Kidney (tissue), 14 donors: ENCODE measurements around the gene CASQ2. TPM values are rescaled to one million over a fixed set of nuclear protein-coding genes. Genes with fewer than 3 reads are reported as not detected.

Experiments
- DNase-seq, 5 donors: peaks; one replicate each; pipeline ENCODE4 v3.0.0-alpha.2; 2013 to 2020
- FAIRE-seq: peaks from 2 replicates; lab custom pipeline; 2012; peaks lifted over from hg19 to GRCh38; lab: Jason Lieb, UNC
- H3K27ac ChIP-seq, 2 donors: one replicate each; pipeline ENCODE4 v1.7.0; 2013; ENCODE audit warnings: low read depth in 2 of 2, low read length in 2 of 2, inconsistent platforms in 1 of 2
- H3K27me3 ChIP-seq: one replicate; pipeline ENCODE4 v1.7.1; 2013; ENCODE audit warnings: low read length, inconsistent platforms; ENCODE audit not compliant: control insufficient read depth, insufficient read depth
- H3K36me3 ChIP-seq, 3 donors: one replicate each; pipeline versions ENCODE4 v1.7.0 to v1.7.1; 2013; ENCODE audit warnings: low read length in 3 of 3, control low read depth in 1 of 3, inconsistent platforms in 1 of 3; ENCODE audit not compliant: insufficient read depth in 3 of 3, control insufficient read depth in 2 of 3
- H3K4me1 ChIP-seq, 3 donors: one replicate each; pipeline versions ENCODE4 v1.7.0 to v1.7.1; 2013; ENCODE audit warnings: low read length in 3 of 3, inconsistent platforms in 1 of 3, low read depth in 1 of 3; ENCODE audit not compliant: control insufficient read depth in 2 of 3, insufficient read depth in 2 of 3
- H3K4me3 ChIP-seq, 3 donors: one replicate each; pipeline versions ENCODE4 v1.7.0 to v1.8.1; 2013; ENCODE audit warnings: low read length in 3 of 3, control low read depth in 1 of 3, inconsistent platforms in 1 of 3
- H3K9ac ChIP-seq, 3 donors: one replicate each; pipeline versions ENCODE4 v1.7.0 to v1.7.1; 2013; ENCODE audit warnings: low read length in 3 of 3, control low read depth in 1 of 3, inconsistent platforms in 1 of 3
- H3K9me3 ChIP-seq, 3 donors: one replicate each; pipeline versions ENCODE4 v1.7.0 to v1.7.1; 2013; ENCODE audit warnings: low read length in 3 of 3, control low read depth in 1 of 3, inconsistent platforms in 1 of 3; ENCODE audit not compliant: control insufficient read depth in 2 of 3, insufficient read depth in 1 of 3
- CTCF ChIP-seq: IDR thresholded peaks from 3 replicates; pipeline ENCODE4 v1.5.1; 2012; ENCODE audit warnings: mild to moderate bottlenecking, moderate library complexity, borderline replicate concordance; ENCODE audit not compliant: insufficient read depth; ENCODE audit errors: extremely low read depth
- intact Hi-C: fragments of 100-400 bp; cut with DNase I; formaldehyde crosslinking; loops from one replicate; pipeline ENCODE4 v1.11.1; 2022
- polyA plus RNA-seq: library from polyadenylated mRNA; stranded (reverse); fragments of 350-450 nt; fragmentation: Illumina TruSeq; extraction: RNeasy Lipid Tissue Mini Kit (QIAGEN cat#74804); gene quantifications from one replicate; pipeline ENCODE4 v1.2.3, GENCODE V29; 2014; ENCODE audit warnings: low read depth, low replicate concordance; ENCODE audit not compliant: insufficient read depth
- total RNA-seq: library from RNA; stranded (reverse); fragmentation: NEBNext Ultra II Directional; extraction: Animal tissue kit (Norgen Biotek cat#: 25700); gene quantifications from one replicate; pipeline ENCODE4 v1.2.1, GENCODE V29; 2021
- donor health status: control.
- donor health status: control.
- donor health status: control.
- donor health status: control.
- donor health status: control.
- donor health status: DM: yes; HTN: yes; CAD: no.
- donor health status: Normal renal cell carcinoma (clear cell type).

CASQ2 gene
- total and polyA plus RNA-seq, 2 donors from 2014 or later = 2.3 to 2.6 TPM

- Histone ChIP-seq H3K4me3 (no peak overlapping the region), H3K9me3 (no peaks in the 10 kb centered on the region), H3K36me3 (peaks cover 3 to 26% (median 14%) of the 10 kb centered on the region in 3 donors), H3K27ac (no peak overlapping the region), H3K27me3 (no peaks in the 10 kb centered on the region), H3K4me1 (no peaks in the 10 kb centered on the region), H3K9ac (no peak overlapping the region)
- intact Hi-C loops = no loop called here
- DNase-seq = no peak
- no peak for FAIRE-seq
- TF ChIP-seq CTCF = no peak
These were observed 80.8 kb downstream of the CASQ2 start for GRCh38 chr1:115687744-115688143.

GRCh38 chr1:115685029-115685705 lies 83.3 kb downstream of the CASQ2 start:
- Histone ChIP-seq H3K4me3 (no peak overlapping the region), H3K4me1 (no peaks in the 10 kb centered on the region), H3K9ac (no peak overlapping the region), H3K9me3 (no peaks in the 10 kb centered on the region), H3K27ac (no peak overlapping the region), H3K27me3 (no peaks in the 10 kb centered on the region), H3K36me3 (peaks cover 0 to 16% (median 3%) of the 10 kb centered on the region in 3 donors)
- DNase-seq (no peak), FAIRE-seq (no peak)
- intact Hi-C loops = no loop called here
- TF ChIP-seq CTCF = no peak

GRCh38 chr1:115682792-115683191 lies 85.7 kb downstream of the CASQ2 start:
- intact Hi-C loops = no loop called here
- Histone ChIP-seq H3K9ac (no peak overlapping the region), H3K4me3 (no peak overlapping the region), H3K9me3 (no peaks in the 10 kb centered on the region), H3K27ac (no peak overlapping the region), H3K27me3 (no peaks in the 10 kb centered on the region), H3K36me3 (peaks cover 0 to 16% (median 2%) of the 10 kb centered on the region in 3 donors), H3K4me1 (no peaks in the 10 kb centered on the region)
- TF ChIP-seq CTCF = no peak
- FAIRE-seq = no peak
- no peak for DNase-seq
